HepG2 (cell line): ENCODE results near the gene RBM3. TPM values are rescaled to one million over a fixed set of nuclear protein-coding genes. Genes with fewer than 3 reads are reported as not detected.

Source experiments
- CREBL2 ChIP-seq: sonication (generic); formaldehyde crosslinking; IDR thresholded peaks from 2 replicates; pipeline ENCODE4 v1.8.1; 2023; ENCODE audit warnings: missing genetic modification reagents, mild to moderate bottlenecking, borderline replicate concordance
- DR1 ChIP-seq: sonication (generic); formaldehyde crosslinking; IDR thresholded peaks from 2 replicates; pipeline ENCODE4 v1.8.0; 2021; ENCODE audit warnings: mild to moderate bottlenecking, missing genetic modification reagents, inconsistent platforms
- ETS1 ChIP-seq: sonication (generic); formaldehyde crosslinking; IDR thresholded peaks from 2 replicates; pipeline ENCODE4 v1.4.0; 2020; ENCODE audit warnings: missing genetic modification reagents
- HOXD1 ChIP-seq: sonication (generic); formaldehyde crosslinking; IDR thresholded peaks from 2 replicates; pipeline ENCODE4 v1.5.0; 2020; ENCODE audit warnings: missing genetic modification reagents
- ISX ChIP-seq: sonication (generic); formaldehyde crosslinking; conservative IDR thresholded peaks from 2 replicates; pipeline ENCODE4 v1.5.0; 2020; ENCODE audit warnings: missing genetic modification reagents
- MED1 ChIP-seq: sonication (generic); formaldehyde crosslinking; IDR thresholded peaks from 2 replicates; pipeline ENCODE4 v1.4.0; 2020; ENCODE audit warnings: missing genetic modification reagents
- MIER3 ChIP-seq: IDR thresholded peaks from 2 replicates; pipeline ENCODE4 v1.6.1; 2016; ENCODE audit warnings: missing compliant biosample characterization, borderline replicate concordance
- MXD4 ChIP-seq: IDR thresholded peaks from 2 replicates; pipeline ENCODE4 v1.6.1; 2016; ENCODE audit warnings: mild to moderate bottlenecking, missing biosample characterization, missing genetic modification reagents
- PCBP2 ChIP-seq: fragments of 200-400 bp; formaldehyde crosslinking; optimal IDR thresholded peaks from 2 replicates; pipeline ENCODE3; 2018; ENCODE audit warnings: low read length, low read depth; ENCODE audit not compliant: poor library complexity, severe bottlenecking
- SMAD3 ChIP-seq: sonication (generic); formaldehyde crosslinking; IDR thresholded peaks from 2 replicates; pipeline ENCODE4 v1.4.0; 2020; ENCODE audit warnings: missing genetic modification reagents
- SMARCE1 ChIP-seq: fragments of 450-650 bp; IDR thresholded peaks from 2 replicates; pipeline ENCODE4 v1.6.1; 2017; ENCODE audit warnings: borderline replicate concordance
- SMC3 ChIP-seq: IDR thresholded peaks from 2 replicates; pipeline ENCODE4 v1.6.1; 2011; ENCODE audit warnings: low read length, improper control_type of control experiment
- TGIF2 ChIP-seq: IDR thresholded peaks from 2 replicates; pipeline ENCODE4 v1.6.1; 2016; ENCODE audit warnings: control low read depth, missing compliant biosample characterization
- TP53 ChIP-seq: sonication (generic); formaldehyde crosslinking; conservative IDR thresholded peaks from 2 replicates; pipeline ENCODE4 v1.4.0; 2020; ENCODE audit warnings: missing genetic modification reagents
- WIZ ChIP-seq: sonication (generic); formaldehyde crosslinking; IDR thresholded peaks from 2 replicates; pipeline ENCODE4 v1.5.1; 2020; ENCODE audit warnings: mild to moderate bottlenecking, missing genetic modification reagents
- ZEB1 ChIP-seq: IDR thresholded peaks from 2 replicates; pipeline ENCODE4 v1.6.1; 2012; ENCODE audit warnings: mild to moderate bottlenecking, low read depth, inconsistent platforms; ENCODE audit not compliant: insufficient replicate concordance
- ZNF20 ChIP-seq: sonication (generic); formaldehyde crosslinking; IDR thresholded peaks from 2 replicates; pipeline ENCODE4 v1.4.0; 2020; ENCODE audit warnings: mild to moderate bottlenecking, moderate library complexity, missing genetic modification reagents
- ZNF230 ChIP-seq: sonication (generic); formaldehyde crosslinking; IDR thresholded peaks from 2 replicates; pipeline ENCODE4 v1.4.0; 2020; ENCODE audit warnings: mild to moderate bottlenecking, missing genetic modification reagents
- ZNF484 ChIP-seq: sonication (generic); formaldehyde crosslinking; IDR thresholded peaks from 2 replicates; pipeline ENCODE4 v1.5.1; 2020; ENCODE audit warnings: mild to moderate bottlenecking, low read depth, missing genetic modification reagents, borderline replicate concordance
- ZNF556 ChIP-seq: sonication (generic); formaldehyde crosslinking; IDR thresholded peaks from 2 replicates; pipeline ENCODE4 v1.4.0; 2020; ENCODE audit warnings: mild to moderate bottlenecking, missing genetic modification reagents, borderline replicate concordance
- ZNF562 ChIP-seq: sonication (generic); formaldehyde crosslinking; IDR thresholded peaks from 2 replicates; pipeline ENCODE4 v1.8.0; 2022; ENCODE audit warnings: missing genetic modification reagents, borderline replicate concordance
- ZNF777 ChIP-seq: sonication (generic); formaldehyde crosslinking; IDR thresholded peaks from 2 replicates; pipeline ENCODE4 v1.4.0; 2020; ENCODE audit warnings: missing genetic modification reagents
- polyA plus RNA-seq, 8 experiments: library from polyadenylated mRNA; depleted of rRNA in 3 of 8; stranded (reverse) in 7 of 8; unstranded in 1 of 8; fragments of >200 nt; fragmentation: Illumina TruSeq in 4 of 8; extraction: Trizol in 4 of 8; gene quantifications; 2 replicates each; pipeline versions ENCODE4 v1.2.1 to v1.2.3, GENCODE V29; 2011 to 2016; ENCODE audit warnings: low read depth in 4 of 8, missing spikeins in 1 of 8, mixed read lengths in 1 of 8; ENCODE audit not compliant: insufficient read depth in 1 of 8
- total RNA-seq, 5 experiments: library from RNA; depleted of rRNA; stranded (reverse); fragments of >200 nt; fragmentation: Illumina TruSeq; extraction: Trizol; gene quantifications; 2 replicates each; pipeline ENCODE4 v1.2.3, GENCODE V29; 2016; ENCODE audit warnings: low read depth in 1 of 5
- TF ChIP-seq, protein P1 (sequence below): sonication (generic); formaldehyde crosslinking; IDR thresholded peaks from 2 replicates; pipeline ENCODE4 v1.5.1; 2020; ENCODE audit warnings: mild to moderate bottlenecking, missing genetic modification reagents, borderline replicate concordance

RBM3 gene
- total and polyA plus RNA-seq, 2 of the 13 experiments (the other 11 are each of a cell fraction or from before 2014, with no cell fraction given), result 123 to 182 TPM

DNA sequence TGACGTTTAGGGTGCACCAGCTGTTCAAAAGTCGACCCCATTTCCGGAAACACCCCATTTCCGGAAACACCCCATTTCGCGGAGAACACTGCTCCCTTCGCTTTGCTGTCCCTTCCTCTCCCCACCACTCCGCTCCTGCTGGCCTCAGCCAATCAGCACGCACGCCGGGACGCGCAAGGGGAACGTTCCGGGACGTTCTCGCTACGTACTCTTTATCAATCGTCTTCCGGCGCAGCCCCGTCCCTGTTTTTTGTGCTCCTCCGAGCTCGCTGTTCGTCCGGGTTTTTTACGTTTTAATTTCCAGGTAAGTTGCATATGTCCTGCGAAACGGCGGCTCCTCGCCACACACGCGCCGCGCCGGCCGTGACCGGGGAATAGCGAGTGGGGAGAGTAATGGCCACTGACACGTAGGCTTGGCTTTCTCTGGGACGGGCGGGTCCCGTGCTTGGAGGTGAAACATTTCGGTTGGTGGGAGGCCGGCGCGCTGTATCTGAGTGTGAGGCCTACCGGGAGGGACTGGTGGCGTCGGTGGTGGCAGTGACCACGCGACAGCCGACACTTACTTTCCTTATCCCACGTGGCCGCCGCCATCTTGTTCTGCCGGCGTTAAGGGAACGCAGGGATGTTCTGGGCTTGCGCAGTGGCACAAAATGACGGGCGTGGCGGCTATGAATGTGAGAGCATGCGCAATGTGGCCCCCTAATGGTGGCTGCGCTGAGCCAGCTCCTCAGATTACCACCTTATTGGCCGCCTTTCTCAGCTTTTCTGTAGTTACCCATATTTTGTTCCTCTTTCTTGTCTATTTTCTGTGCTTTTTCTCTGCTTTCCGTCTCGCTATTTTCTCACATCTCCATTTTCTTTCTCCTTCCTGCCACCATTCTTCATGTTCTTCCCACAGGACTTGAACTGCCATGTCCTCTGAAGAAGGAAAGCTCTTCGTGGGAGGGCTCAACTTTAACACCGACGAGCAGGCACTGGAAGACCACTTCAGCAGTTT is at the start of gene RBM3 (continued):
- TF ChIP-seq, protein P1, sequence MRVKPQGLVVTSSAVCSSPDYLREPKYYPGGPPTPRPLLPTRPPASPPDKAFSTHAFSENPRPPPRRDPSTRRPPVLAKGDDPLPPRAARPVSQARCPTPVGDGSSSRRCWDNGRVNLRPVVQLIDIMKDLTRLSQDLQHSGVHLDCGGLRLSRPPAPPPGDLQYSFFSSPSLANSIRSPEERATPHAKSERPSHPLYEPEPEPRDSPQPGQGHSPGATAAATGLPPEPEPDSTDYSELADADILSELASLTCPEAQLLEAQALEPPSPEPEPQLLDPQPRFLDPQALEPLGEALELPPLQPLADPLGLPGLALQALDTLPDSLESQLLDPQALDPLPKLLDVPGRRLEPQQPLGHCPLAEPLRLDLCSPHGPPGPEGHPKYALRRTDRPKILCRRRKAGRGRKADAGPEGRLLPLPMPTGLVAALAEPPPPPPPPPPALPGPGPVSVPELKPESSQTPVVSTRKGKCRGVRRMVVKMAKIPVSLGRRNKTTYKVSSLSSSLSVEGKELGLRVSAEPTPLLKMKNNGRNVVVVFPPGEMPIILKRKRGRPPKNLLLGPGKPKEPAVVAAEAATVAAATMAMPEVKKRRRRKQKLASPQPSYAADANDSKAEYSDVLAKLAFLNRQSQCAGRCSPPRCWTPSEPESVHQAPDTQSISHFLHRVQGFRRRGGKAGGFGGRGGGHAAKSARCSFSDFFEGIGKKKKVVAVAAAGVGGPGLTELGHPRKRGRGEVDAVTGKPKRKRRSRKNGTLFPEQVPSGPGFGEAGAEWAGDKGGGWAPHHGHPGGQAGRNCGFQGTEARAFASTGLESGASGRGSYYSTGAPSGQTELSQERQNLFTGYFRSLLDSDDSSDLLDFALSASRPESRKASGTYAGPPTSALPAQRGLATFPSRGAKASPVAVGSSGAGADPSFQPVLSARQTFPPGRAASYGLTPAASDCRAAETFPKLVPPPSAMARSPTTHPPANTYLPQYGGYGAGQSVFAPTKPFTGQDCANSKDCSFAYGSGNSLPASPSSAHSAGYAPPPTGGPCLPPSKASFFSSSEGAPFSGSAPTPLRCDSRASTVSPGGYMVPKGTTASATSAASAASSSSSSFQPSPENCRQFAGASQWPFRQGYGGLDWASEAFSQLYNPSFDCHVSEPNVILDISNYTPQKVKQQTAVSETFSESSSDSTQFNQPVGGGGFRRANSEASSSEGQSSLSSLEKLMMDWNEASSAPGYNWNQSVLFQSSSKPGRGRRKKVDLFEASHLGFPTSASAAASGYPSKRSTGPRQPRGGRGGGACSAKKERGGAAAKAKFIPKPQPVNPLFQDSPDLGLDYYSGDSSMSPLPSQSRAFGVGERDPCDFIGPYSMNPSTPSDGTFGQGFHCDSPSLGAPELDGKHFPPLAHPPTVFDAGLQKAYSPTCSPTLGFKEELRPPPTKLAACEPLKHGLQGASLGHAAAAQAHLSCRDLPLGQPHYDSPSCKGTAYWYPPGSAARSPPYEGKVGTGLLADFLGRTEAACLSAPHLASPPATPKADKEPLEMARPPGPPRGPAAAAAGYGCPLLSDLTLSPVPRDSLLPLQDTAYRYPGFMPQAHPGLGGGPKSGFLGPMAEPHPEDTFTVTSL (CRISPR knock-in tag), result no peak
- TF ChIP-seq SMAD3 (CRISPR knock-in tag) (peak; percentile 37; the same call in 1 of the 2 replicates), ISX (CRISPR knock-in tag) (no peak), ZNF20 (CRISPR knock-in tag) (no peak), PCBP2 (no peak), ZNF230 (CRISPR knock-in tag) (no peak), WIZ (CRISPR knock-in tag) (no peak), MXD4 (CRISPR knock-in tag) (0 out of 2 replicates have a peak, but pooled peaks have one; percentile 28), ZNF556 (CRISPR knock-in tag) (peak; percentile 43; the same call in 1 of the 2 replicates), MIER3 (CRISPR knock-in tag) (no peak), MED1 (CRISPR knock-in tag) (no peak), ETS1 (CRISPR knock-in tag) (no peak), TGIF2 (CRISPR knock-in tag) (0 out of 2 replicates have a peak, but pooled peaks have one; percentile 11), ZNF777 (CRISPR knock-in tag) (no peak; the same call in 1 of the 2 replicates), SMARCE1 (no peak), SMC3 (no peak), DR1 (CRISPR knock-in tag) (peak; percentile 68; the same call in 1 of the 2 replicates), ZNF484 (CRISPR knock-in tag) (no peak), TP53 (CRISPR knock-in tag) (no peak), ZNF562 (CRISPR knock-in tag) (no peak), HOXD1 (CRISPR knock-in tag) (0 out of 2 replicates have a peak, but pooled peaks have one; percentile 29), ZEB1 (no peak), CREBL2 (CRISPR knock-in tag) (0 out of 2 replicates have a peak, but pooled peaks have one; percentile 60)
